GM10847 (cell line): ENCODE measurements around the gene GABPB2.

Source experiments
- POLR2A ChIP-seq: IDR thresholded peaks from 2 replicates; pipeline ENCODE4 v1.6.1; 2011; ENCODE audit not compliant: insufficient read length; ENCODE audit errors: extremely low read depth

Gene GABPB2

DNA sequence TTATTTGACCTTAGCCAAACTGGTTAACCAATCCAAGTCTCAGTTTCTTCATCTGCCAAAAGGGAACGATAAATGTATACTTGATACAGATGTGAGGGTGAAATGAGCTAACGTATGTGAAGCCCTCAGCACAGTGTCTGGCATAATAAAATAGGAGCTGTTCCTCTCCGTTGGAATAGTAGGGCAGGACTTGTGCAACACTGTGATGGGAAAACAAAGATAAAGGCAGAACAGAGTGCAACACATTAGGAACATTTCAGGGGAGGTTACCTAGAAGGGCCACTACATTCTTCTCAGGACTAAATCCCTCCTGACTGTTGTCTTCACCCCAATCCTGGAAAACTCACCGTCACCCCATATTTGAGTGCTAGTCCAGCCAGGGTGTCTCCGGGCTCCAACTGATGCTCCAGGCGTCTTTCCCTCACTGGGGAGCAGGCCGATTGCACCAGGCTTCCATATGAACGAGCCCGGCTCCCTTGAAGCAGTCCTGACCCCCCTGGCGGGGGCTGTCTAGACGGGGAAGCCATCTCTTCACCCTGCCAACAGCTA is 94.2 kb downstream of the GABPB2 start:
- no peak for TF ChIP-seq POLR2A

- TF ChIP-seq POLR2A = no peak
These were observed 94.7 kb downstream of the GABPB2 start for GRCh38 chr1:151165281-151165737.

DNA sequence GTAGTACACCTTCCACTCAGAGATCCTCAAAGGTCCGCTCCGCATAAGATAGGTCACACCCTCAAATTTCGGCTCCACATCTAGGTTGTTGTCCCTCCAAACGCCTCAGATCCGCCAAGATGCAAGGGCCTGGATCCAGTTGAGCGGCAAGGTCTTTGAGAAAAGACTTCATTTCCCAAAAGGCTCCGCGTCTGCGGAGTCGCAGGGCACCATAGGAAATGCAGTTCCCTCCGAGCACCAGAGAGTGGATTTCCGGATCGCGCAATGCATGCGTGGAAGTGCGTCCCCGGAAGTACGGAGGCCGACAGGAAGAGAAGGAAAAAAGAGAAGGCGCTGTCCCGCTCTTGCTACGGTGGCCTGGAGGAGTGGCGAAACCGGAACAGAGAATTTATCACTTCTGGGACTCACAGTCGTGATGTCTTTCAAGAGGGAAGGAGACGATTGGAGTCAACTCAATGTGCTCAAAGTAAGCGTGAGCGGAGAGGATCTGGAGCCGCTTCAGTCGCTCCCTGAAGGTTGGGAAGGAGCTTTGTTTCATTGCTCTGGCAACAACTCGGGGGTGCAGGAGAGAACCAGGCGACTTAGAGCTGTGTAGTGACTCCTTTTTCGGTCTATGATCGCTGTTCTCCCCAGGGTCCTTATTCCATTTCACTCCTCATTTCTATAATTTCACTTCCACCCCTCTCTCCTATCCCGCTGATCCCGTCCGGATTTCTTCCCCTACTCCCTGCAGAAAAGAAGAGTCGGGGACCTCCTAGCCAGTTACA is 95.4 kb downstream of the GABPB2 start, which contains the start of the genes LYSMD1 and SCNM1:
Gene LYSMD1, minus strand, starts transcription at position 165 of the 767 bp plus-strand sequence. CDS start 644 bp downstream, outside the sequence.
Gene SCNM1, plus strand, starts transcription at position 407 of the 767 bp plus-strand sequence. Its CDS starts 9 bp downstream, at position 416.
- TF ChIP-seq POLR2A = peak; percentile 37

GRCh38 chr1:151166505-151166956 is 96.0 kb downstream of the GABPB2 start:
- TF ChIP-seq POLR2A = no peak

DNA sequence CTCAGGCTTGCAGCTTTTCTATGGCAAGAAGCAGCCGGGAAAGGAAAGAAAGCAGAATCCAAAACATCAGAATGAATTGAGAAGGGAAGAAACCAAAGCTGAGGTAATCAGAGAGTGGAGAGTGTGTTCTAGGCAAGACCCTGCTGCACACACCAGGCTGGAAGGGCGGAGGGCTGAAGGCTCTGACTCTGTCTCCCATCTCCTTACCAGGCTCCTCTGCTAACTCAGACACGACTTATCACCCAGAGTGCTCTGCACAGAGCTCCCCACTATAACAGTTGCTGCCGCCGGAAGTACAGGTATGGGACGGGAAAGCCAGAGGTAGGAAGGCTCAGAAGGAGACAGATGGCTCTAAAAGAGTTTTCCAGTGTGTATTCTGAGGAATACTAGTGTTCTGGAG is 96.6 kb downstream of the GABPB2 start:
- TF ChIP-seq POLR2A = no peak

DNA sequence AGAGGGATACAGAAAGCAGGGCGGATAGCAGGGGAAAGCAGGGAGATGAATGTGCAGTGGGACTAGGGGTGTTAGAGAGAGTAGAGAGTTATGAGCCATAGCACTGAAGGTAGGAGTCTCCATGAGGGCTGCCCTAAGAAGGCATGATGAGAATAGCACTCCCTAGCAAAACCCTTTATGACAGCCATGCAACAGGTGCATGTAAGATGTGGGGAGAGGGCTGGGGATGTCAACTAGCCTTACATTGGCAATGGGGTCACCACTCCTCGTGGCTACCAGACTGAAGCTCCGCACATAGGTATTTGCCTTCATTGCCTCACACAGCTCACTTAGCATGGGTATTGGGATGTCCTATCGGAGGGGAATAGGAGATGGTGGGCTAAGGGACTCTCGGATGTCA is 100.6 kb downstream of the GABPB2 start:
- TF ChIP-seq POLR2A = no peak
